Activated CD4-positive, CD25-positive, alpha-beta regulatory T cell treated with anti-CD3 and anti-CD28 coated beads, Interleukin-2, amount 50 U/mL, for 72 hours (primary cell): ENCODE measurements around the gene RASA3.
A peak's percentile ranks its signal among the peaks of the same experiment; 100 is the strongest.
"Not testable (repeated sequence)": the region's sequence is repeated elsewhere in the genome, so short reads cannot be mapped to it uniquely, and the experiment has no call there.

ENCODE experiments used
- DNase-seq: peaks from one replicate; pipeline ENCODE4 v3.0.0; 2021

RASA3 gene

GRCh38 chr13:114142137-114142550 is 9.7 kb upstream of the RASA3 start:
- no peak for DNase-seq

GRCh38 chr13:114141261-114141996 is 9.0 kb upstream of the RASA3 start:
- peak; percentile 25 for DNase-seq

GRCh38 chr13:114140906-114141250 is 8.5 kb upstream of the RASA3 start:
- DNase-seq, result peak; percentile 45

- DNase-seq, result peak; percentile 31
Observed at GRCh38 chr13:114140131-114140905, 7.9 kb upstream of the RASA3 start.

GRCh38 chr13:114136576-114136975 is 4.2 kb upstream of the RASA3 start:
- no peak for DNase-seq

- DNase-seq, result peak; percentile 27
Observed at GRCh38 chr13:114135731-114136171, 3.3 kb upstream of the RASA3 start.

- DNase-seq, result peak; percentile 21
Observed at GRCh38 chr13:114134944-114135610, 2.7 kb upstream of the RASA3 start.

- peak; percentile 28 for DNase-seq
Observed at GRCh38 chr13:114134111-114134943, 1.9 kb upstream of the RASA3 start.

- not testable (repeated sequence) for DNase-seq
Observed at GRCh38 chr13:114133552-114133951, 1.1 kb upstream of the RASA3 start.

GRCh38 chr13:114133126-114133525 is 703 bp upstream of the RASA3 start:
- not testable (repeated sequence) for DNase-seq

- peak; percentile 49 for DNase-seq
Observed at GRCh38 chr13:114131583-114132418, 622 bp downstream of the RASA3 start.

- DNase-seq, result peak; percentile 58
Observed at GRCh38 chr13:114130837-114131582, 1.4 kb downstream of the RASA3 start.

GRCh38 chr13:114130131-114130836 is 2.1 kb downstream of the RASA3 start:
- DNase-seq, result no peak

GRCh38 chr13:114129649-114130062 is 2.8 kb downstream of the RASA3 start:
- DNase-seq, result no peak

- DNase-seq, result peak; percentile 82
Observed at GRCh38 chr13:114128624-114129522, 3.5 kb downstream of the RASA3 start.

- no peak for DNase-seq
Observed at GRCh38 chr13:114128348-114128623, 4.1 kb downstream of the RASA3 start.

GRCh38 chr13:114127473-114128347 is 4.7 kb downstream of the RASA3 start:
- no peak for DNase-seq

- DNase-seq, result no peak
Observed at GRCh38 chr13:114126789-114127472, 5.5 kb downstream of the RASA3 start.
